ENCODE results near the gene NFATC1.

NFATC1 gene

DNA sequence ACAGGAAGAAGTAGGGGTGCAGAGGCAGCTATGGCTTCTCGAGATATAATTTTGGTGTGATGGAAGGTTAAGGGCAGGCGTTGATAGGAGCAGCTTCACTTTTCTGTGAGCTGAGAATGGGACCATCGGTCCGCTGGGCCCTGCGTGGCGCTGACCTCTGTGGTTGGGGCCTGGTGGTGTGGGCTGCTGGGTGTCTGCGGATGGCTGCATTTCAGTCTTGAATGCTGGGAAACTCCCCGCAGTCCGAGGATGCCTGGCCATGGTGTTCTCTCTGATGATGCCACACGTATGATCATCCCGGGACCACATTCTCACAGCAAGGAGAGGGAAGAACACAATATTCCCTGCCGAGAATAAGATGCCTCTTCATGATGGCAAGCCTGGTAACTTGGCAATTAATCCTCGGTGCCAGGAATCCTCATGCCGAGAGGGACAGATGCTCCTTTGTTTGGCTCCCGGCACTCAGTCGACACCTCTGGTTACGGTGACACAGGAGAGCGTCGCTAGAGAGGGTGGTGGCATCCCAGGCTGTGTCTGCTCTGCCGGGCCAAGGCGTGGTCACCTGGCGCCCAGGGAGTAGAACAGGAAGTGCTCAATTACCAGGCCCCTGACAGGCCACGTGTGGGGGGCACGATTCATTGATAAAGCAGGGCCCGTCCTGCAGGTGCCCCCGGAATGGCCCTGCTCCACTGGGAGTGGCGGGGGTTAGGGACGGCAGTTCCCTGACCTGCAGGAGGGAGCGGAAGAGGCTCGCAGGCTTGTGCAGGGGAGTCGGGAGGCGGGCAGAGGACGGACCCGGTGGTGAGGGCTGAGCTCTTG lies 164.5 kb downstream of the NFATC1 start:
- DNase-seq, result peak; percentile 27

DNA sequence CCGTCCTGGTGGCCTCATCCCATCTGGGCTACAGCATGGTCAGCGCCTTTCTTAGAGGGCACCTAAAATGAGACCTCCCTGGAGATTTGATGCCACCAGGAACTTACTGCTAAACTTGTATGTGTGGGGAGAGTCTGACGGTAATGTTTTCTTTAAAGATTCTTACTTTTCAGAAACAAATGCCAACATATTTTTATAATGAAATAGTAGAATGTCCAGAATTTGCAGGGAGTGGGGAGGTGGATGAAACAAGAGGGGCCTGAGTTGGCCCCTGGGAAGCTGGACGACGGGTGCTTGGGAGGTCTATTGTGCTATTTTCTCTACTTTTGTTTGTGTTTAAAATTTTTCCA lies 165.1 kb downstream of the NFATC1 start:
- DNase-seq, result no peak

DNA sequence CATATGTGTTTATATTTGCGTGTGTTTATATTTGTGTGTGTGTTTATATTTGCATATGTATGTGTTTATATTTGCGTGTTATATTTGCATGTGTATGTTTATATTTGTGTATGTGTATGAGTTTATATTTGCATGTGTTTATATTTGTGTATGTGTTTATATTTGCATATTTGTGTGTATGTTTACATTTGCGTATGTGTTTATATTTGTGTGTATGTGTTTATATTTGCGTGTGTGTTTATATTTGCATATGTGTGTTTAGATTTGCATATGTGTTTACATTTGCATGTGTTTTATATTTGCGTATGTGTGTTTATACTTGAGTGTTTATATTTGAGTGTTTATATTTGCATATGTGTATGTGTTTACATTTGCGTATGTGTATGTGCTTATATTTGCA lies 168.2 kb downstream of the NFATC1 start:
- no peak for DNase-seq

DNA sequence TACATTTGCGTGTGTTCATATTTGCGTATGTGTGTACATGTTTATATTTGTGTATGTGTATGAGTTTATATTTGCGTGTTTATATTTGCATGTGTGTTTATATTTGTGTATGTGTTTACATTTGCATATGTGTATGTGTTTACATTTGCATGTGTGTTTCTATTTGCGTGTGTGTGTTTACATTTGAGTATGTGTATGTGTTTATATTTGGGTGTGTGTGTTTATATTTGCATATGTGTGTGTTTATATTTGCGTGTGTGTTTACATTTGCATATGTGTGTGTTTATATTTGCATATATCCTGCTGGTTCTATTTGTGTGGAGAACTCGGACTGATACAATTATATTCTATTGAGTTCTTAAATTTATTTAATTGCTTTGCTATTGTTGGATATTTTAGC lies 168.7 kb downstream of the NFATC1 start:
- no peak for DNase-seq

DNA sequence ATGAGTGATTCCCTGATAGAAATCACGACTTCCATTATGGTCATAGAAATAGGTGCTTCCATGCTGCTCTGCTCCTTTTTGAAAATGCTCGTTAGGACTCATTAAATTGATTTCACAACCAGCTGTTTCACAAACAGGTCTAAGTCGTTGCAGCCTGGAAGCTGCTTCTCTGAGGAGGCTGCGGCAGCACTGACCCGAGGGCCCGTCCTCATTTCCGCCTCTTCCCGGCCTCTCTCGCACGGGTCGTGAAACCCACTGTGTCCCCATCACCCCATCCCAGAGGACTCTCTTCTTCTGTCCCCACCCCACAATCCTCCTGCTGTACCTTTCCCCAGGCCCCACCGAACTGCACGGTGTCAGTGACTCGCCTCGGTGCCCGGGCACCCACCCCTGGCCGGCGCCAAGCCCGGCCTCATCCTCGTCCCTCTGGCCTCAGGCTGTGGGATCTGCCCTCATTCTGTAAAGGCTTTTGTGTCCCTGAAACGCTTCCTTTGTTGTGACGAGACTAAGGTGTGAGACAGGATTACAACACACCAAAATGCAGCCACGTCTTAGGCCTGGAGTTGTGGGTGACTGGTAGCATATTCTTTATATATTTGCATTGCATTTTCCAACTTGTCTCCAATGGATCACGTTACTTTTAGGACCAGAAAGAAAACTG lies 171.2 kb downstream of the NFATC1 start:
- DNase-seq, result no peak

DNA sequence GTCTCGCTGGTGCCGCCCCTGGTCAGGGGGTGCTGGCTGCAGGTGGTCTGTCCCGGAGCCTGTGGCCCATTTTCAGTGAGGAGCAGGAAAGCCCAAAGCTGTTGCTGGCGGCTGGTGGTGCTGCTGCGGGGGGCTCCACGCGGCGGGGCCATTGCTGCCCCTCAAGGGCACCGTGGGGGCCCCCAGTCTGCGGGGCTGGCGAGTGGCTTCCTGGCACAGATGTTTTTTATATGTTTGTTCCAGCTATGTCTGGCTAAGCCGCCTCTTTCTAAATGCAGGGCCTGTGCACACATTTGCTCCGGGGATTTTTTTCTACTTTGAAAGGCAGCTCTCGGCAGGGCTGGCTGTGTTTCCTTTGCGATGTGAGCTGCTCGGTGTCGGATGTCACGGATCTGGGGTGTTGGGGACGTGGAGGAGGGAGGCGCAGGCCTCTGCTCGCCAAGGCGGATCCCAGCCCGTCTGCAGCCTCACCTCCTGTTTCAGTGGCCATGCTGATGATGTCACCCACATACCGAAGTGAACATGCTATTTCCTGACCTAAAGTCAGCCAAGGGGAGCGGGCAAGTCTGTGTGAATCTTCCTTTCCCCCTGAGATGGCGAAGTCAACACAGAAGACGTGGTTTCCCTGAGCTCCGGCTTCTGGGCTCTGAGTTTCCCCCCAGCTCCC lies 171.9 kb downstream of the NFATC1 start:
- no peak for DNase-seq

DNA sequence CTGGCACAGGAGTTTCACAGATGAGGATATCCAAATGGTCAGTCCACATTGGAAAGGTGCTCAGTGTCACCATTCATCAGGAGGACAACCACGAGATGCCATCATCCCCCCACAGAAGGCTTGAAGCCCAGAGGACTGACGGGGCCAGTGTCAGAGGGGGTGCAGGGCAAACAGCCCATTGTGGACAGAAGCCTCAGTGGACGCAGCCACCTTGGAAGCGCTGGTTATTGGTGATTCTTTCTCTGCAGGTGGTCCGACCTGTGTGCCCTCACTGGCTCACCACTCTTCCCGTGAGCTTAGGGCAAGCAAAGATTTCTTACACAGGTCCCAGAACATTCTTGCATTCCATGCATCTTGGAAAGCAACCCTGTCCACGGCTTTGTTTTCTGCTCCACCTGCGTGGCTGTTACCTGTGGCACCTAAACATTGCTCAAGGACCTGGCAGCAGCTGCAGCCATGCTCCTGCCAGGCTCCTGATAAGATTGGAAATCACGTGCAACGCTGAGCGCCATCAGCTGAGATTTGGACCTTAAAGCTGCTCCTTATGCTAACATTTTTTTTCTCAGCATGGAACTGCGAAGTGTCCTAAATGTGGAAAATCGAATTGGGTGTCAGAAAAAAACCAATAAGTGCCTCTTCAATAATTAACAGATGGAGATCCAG lies 172.9 kb downstream of the NFATC1 start:
- DNase-seq, result no peak

DNA sequence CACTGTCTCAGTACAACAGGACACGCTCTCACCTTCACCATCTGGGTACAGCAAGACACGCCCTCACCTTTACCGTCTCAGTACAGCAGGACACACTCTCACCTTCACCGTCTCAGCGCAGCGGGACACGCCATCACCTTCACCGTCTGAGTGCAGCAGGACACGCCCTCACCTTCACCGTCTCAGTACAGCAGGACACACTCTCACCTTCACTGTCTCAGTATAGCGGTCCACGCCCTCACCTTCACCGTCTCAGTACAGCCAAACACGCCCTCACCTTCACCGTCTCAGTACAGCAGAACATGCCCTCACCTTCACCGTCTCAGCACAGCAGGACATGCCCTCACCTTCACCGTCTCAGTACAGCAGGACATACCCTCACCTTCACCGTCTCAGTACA lies 174.0 kb downstream of the NFATC1 start:
- no peak for DNase-seq

DNA sequence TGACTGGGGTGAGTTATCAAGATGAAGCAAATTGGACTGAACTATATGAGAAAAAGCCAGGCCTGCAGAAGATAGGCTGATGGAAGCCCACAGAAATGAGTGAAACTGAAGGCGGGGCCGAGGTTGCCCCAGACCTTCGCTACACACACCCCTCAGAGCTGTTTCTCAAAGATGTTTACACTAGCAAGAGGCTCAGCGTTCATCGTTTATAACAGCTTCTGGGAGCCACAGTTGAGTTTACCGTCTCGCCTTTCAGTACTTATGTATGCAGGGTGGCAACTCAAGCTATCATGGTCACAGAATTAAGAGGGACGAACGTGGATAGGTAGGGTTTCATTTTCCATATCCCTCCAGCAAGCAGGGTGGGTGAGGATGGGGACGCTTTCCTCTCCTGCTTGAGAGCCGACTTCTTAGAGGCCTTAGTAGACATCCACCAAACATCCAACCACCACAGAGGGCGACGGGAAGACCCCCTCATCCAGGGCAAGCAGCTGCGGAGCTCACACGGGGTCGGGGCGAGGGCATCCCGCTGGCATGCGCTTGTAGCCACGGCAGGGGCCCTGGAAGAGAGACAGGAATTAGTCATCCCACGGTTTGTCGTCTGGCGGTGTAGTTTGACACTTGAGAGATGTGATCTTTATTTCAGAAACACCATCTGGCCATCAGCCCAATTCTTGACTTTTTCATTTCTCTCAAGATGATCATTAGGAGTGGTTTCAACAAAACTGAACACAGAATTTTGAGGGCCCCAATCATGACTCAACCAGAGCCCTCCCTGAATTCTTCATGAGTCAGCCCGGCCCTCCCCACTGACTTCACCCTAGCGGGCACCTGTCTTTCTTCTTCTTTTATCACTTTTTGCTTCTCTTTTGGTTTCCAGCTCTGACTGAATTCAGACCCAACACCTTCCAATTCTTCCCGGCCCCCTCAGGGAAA lies 174.8 kb downstream of the NFATC1 start:
- DNase-seq, result peak; percentile 22

DNA sequence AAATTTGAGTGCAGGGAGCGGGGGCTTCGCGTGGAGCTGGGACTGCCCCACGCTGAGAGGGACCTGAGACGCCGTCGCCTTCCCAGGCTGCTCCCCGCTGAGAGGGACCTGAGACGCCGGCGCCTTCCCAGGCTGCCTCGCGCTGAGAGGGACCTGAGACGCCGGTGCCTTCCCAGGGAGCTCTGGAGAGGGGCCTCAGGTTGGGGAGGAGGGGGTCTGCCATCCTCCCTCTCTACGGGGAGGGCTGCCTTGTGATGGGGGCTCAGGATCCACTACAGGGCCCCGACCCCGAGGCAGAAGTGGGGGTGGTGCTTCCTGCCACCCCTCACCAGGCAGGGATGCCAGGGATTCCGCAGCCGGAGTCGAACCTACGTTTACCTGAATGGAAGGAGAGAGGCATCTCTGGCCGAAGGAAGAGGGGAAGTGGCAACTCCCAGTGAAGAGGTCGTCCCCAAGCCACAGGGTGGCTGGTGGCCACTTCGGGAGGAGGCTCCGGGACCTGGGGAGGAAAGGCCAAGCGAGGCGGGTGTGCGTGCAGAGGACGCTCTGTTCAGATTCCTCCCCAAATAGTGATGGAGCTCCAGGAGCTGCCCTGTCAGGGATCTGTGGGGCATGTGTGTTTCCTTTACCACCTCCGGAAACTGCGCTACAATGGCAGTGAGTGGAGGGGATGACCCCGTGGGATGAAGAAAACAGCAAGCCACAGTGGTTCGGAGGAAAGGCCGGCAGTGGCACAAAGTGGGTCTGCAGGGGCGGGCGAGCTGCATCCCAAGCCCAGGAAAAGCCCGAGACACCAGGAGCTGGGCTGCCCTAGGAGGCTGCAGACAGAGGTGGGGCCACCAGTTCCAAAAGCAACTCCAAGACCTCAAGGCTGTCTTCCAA lies 175.7 kb downstream of the NFATC1 start:
- no peak for DNase-seq

DNA sequence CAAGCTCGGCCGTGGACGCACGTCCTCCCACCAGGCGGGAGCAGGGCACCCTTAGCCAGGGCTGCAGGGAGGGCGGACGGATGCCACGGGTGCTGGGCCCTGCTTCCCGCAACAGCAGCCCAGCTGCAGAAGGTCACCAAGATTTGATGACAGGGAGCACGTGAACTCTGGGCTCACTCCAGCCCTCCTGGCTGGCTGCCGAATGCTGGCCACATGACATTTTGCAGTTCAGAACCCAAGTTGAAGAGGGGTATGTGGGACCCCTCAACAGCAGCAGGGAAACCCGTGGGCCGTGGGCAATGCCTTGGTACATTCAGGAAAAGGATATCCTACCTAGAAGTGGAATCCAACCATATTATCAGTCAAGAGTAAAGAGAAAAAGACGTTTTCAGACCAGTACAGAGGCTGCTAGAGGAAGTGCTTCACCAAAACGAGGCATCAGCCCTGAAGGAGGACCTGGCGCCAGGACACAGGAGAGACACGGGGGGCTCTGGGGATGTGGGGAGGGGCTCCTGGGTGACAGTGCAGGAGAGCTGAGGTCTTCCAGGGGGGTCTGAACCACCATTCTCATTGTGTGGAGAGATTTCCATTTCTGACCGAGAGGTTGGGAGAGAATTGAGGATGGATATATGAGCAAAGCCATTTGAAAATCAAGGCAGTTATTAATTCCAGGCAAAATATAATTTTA lies 176.5 kb downstream of the NFATC1 start:
- no peak for DNase-seq

DNA sequence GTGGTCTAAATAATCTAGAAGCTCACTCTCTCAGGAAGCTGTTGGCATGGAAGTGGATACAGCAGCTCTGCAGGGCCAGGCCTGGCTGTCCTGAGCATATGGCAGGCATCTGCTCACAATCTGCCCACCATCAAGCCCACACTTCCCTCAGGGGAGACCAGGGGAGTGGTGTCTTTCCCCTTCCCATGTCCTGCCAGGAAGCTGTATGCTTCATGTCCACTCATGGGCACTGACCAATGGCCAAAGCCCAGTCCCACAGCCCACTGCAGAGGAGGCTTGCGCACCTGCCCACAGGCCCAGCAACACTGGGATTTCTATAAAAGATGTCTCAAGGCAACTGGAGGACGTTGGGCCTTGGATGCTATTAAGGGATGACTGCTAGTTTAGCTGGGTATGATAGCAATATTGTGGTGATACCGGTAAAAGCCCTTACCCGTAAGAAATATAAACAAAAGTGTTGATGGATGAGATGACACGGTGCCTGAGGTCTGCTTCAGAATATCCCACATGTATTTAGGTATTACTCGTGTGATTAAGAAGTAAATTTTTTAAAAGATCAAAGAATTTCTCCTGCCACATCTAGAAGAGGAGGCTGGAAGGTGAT lies 177.2 kb downstream of the NFATC1 start:
- DNase-seq, result no peak

DNA sequence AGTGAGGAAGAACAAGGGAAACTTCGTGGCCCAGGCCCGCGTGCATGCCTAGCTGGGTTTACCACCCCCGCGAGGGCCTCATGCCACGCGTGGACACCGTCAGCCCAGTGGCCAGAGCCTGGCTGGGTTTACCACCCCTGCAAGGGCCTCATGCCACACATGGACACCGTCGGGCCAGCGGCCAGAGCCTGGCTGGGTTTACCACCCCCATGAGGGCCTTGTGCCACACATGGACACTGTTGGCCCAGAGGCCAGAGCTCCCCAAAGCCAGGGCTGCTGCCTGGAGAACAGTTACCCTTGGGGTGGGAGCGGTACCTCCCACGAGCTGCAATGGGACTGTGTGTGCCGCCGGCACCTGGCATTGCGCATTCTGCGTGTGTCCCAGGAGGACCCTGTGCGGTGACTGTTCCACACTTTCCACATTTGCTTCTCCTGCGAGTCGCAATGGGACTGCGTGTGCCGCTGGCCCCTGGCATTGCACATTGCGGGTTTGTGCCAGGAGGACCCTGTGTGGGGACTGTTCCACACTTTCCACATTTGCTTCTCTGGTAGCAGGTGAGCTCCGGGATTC lies 178.3 kb downstream of the NFATC1 start:
- no peak for DNase-seq

DNA sequence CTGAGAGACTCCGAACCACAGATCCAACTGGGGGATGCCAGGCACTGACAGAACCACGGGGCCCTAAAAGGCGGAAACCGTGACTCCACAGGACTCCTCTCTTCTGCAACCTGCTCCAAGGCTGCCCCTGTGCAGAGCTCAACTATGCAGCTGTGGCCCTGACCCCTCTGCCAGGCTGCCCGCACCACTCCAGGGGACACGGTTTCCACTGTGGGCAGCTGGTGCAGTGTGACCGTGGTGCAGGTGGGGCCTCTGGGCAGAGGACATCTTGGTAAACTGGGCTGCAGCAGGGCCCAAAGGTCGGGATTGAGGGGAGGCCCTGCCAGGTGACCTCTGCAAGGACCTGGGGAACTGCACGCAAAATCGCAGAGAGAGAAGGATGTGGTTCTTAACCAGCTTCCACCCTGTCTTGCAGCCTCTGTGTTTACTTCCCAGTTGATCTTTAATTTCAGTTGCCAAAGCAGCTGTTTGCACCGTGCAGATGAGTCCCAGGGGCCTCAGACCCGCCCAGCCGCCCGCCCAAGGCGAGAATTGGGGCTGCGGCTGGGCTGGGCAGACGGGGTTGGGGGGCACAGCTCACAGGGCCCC lies 179.3 kb downstream of the NFATC1 start:
- no peak for DNase-seq

DNA sequence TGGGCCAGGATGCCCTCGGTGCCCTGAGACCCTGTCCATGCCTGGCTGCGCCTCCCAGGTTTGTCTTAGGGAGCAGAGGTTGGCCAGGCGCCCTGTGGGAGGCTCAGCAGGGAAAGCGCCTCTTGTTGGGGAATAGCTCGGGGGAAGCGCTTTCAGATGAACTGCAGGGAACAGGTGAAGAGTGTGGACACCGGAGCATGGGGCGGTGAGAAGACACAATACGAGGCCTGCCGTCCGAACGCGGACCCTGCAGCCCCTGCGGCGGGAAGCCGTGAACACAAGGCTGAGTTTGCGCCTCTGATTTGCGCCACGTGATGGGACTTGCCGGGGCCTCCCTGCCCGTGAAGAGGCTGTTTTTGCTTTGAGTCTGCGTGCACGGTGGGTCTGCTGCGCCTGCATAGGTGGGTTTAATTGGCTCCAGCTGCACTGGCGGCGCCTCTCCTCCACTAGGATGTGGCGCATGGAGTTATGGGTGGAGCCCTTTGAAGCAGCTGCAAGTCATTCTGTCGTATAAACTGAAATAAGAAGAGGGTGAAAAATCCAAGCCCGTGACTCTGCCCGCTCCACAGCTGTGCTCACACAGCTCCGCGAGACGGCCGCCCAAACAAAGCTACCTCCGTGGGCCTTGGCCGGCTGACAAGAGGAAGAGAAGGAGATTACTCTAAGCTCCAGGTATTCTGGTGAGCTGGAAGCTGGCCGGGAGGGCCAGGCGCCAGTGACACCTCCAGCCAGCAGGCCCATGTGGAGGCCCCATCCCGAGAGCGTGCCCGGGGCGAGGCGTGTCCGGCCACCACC lies 180.4 kb downstream of the NFATC1 start:
- peak; percentile 86 for DNase-seq

DNA sequence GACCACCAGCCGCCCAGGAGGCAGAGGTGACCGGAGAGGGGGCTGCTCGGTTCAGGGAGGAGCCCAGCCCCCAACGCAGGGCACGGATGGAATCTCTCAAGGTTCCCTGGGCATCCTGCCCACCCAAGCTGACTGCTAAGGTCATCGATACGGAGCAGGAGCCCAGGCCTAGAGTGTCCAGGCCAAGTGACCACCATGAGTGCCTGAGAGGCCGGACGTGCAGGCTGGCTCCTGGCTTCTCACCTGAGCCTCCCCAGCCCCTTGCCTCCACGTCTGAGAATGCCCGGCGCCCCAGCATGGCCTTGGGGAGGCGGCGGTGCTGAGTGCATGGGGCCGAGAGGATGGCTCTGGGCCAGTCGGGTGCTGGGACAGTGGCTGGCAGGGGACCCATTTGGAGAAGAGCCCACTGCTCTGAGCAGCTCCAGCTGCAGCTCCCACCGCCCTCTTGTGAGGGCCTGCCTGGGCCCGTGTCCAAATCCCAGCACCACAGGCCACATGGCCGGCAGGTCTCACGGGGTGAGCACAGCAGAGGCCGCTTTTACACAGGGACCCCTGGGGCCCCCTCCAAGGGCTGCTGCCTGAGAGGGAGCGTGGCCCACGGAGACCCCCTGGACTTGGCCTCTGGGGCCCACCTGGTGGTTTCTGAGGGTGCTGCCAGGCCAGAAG lies 181.1 kb downstream of the NFATC1 start:
- peak; percentile 51 for DNase-seq

DNA sequence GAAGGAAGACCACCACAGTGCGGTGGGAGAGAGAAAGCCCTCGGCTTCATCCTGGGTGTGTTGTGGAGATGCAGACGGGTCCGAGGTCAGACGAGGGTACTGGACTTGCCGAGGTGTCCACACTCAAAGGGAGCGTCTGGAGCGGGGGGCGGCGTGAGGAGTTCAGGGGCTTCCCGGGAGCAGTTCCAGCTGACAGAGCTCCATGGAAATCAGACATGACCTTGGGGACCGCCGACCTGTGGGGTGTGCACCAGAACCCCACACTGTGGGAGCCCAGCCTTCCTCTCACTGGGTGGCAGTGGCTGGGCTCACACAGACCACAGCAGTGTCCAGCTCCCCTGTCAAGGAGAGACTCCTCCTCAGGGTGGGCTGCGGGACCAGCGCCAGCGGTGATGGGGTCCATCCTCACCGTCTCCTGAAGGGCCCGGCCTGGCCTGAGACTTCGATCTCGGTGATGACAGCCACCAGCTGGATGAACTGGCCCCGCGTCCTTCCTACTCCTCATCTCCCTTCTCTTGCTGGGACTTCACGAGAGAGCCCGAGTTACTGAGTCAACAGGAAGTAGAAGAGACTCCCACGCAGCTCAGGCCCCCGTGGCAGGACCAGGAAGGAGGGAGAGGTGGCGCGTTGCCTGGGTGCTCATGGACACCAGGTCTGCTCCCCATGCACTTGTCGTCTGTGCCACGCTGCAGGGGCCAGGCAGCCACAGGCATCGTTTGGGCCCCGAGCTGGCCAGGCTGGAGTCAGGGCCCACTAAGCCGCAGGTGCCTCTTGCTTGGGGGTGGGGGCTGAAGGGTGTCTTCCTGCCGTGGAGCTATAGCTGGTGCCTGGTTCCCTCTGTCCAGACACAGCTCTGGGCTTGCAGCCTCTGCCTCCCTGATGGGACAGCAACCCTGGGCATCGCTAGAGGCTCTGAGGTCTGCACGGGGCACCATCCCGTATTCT lies 182.0 kb downstream of the NFATC1 start:
- DNase-seq, result no peak

Data from NCI-H345 (cell line).